ENCODE data around the gene CDV3.

DNA sequence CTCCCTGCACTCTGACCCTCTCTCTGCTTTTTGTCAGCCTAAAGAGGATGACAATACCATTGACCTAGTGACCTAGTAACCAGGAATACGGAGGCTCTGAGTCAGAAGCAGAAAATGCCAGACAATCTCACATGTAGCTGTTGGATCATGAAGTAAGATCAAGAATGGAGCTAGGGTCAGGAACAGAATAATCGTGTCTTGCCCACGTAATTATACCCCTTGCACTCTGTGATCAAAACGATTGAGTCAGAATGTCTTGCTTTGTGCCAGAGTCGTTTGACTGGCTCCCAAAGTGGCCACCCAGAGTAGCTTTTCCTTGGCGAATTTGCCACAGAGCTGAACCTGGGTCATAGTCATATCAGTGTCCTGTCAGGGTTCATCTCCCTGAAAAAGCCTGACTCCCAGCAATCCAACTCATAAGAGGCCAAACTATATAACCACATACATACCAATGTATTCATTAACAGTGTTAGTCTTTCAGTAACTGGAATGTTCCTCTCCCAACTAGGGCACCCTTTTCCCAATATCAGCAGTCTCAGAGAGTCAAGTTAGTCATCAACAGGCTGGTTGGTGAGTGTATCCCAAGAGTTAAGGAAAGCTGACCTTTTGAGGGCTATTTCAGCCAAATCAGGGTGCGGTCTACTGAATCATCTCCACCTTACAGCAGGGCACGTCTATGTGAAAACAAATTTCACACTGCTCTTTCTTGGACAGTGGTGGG lies 5.0 kb upstream of the CDV3 start:
- TF ChIP-seq, protein P1, sequence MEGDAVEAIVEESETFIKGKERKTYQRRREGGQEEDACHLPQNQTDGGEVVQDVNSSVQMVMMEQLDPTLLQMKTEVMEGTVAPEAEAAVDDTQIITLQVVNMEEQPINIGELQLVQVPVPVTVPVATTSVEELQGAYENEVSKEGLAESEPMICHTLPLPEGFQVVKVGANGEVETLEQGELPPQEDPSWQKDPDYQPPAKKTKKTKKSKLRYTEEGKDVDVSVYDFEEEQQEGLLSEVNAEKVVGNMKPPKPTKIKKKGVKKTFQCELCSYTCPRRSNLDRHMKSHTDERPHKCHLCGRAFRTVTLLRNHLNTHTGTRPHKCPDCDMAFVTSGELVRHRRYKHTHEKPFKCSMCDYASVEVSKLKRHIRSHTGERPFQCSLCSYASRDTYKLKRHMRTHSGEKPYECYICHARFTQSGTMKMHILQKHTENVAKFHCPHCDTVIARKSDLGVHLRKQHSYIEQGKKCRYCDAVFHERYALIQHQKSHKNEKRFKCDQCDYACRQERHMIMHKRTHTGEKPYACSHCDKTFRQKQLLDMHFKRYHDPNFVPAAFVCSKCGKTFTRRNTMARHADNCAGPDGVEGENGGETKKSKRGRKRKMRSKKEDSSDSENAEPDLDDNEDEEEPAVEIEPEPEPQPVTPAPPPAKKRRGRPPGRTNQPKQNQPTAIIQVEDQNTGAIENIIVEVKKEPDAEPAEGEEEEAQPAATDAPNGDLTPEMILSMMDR (conservative IDR thresholded peaks at IDR 0.05; ENCODE audit: low read length), result no peak
- no peak for TF ChIP-seq EZH2phosphoT487 (IDR thresholded peaks at IDR 0.05; ENCODE audit: borderline replicate concordance, low read depth, low read length)
